GM12878 (cell line): ENCODE data around the gene OPRPN.

Source experiments
- BRCA1 ChIP-seq: IDR thresholded peaks from 2 replicates; pipeline ENCODE4 v1.6.1; 2011; ENCODE audit warnings: low read depth, low read length, improper control_type of control experiment
- CEBPZ ChIP-seq: fragments of 150-350 bp; IDR thresholded peaks from 2 replicates; pipeline ENCODE4 v1.6.1; 2016; ENCODE audit warnings: low read depth, low read length
- CREB1 ChIP-seq: IDR thresholded peaks from 2 replicates; pipeline ENCODE4 v1.6.1; 2012; ENCODE audit warnings: low read depth, mild to moderate bottlenecking, inconsistent platforms
- E2F4 ChIP-seq: IDR thresholded peaks from 2 replicates; pipeline ENCODE4 v1.6.1; 2012; ENCODE audit warnings: low read depth, low read length, improper control_type of control experiment
- ESRRA ChIP-seq: IDR thresholded peaks from 2 replicates; pipeline ENCODE4 v1.6.1; 2012; ENCODE audit warnings: mild to moderate bottlenecking, low read length, improper control_type of control experiment
- EZH2 ChIP-seq: IDR thresholded peaks from 2 replicates; pipeline ENCODE4 v1.6.1; 2012; ENCODE audit warnings: low read depth, mild to moderate bottlenecking, control low read depth, inconsistent platforms, low read length, borderline replicate concordance; ENCODE audit not compliant: control insufficient read depth
- MEF2A ChIP-seq: IDR thresholded peaks from 2 replicates; pipeline ENCODE4 v1.6.1; 2011; ENCODE audit warnings: low read depth, mild to moderate bottlenecking, low read length, moderate library complexity; ENCODE audit not compliant: insufficient read depth
- POLR2A ChIP-seq: IDR thresholded peaks from 2 replicates; pipeline ENCODE4 v1.6.1; 2011; ENCODE audit warnings: low read depth, mild to moderate bottlenecking, low read length
- POLR2AphosphoS5 ChIP-seq: IDR thresholded peaks from 2 replicates; pipeline ENCODE4 v1.6.1; 2011; ENCODE audit warnings: mild to moderate bottlenecking, low read length, inconsistent platforms
- RFX5 ChIP-seq: IDR thresholded peaks from 2 replicates; pipeline ENCODE4 v1.6.1; 2011; ENCODE audit warnings: low read depth, low read length, improper control_type of control experiment
- USF2 ChIP-seq: IDR thresholded peaks from 2 replicates; pipeline ENCODE4 v1.6.1; 2011; ENCODE audit warnings: low read depth, low read length, improper control_type of control experiment, borderline replicate concordance
- ZNF274 ChIP-seq: IDR thresholded peaks from one replicate; pipeline ENCODE4 v1.8.0; 2011; ENCODE audit not compliant: insufficient read length, insufficient read depth
- TF ChIP-seq, protein P1 (sequence below): fragments of 450-650 bp; IDR thresholded peaks from 2 replicates; pipeline ENCODE4 v1.6.1; 2017; ENCODE audit warnings: mild to moderate bottlenecking
- TF ChIP-seq, protein P2 (sequence below), 3 experiments: IDR thresholded peaks in 2 of 3; conservative IDR thresholded peaks in 1 of 3; 2 replicates each; pipeline ENCODE4 v1.5.1; 2011; ENCODE audit warnings: low read depth in 3 of 3, low read length in 3 of 3, mild to moderate bottlenecking in 3 of 3, control low read depth in 2 of 3, moderate library complexity in 2 of 3, inconsistent platforms in 1 of 3, mixed read lengths in 1 of 3; ENCODE audit not compliant: control insufficient read depth in 2 of 3, insufficient read depth in 1 of 3; ENCODE audit errors: extremely low read depth in 1 of 3

- TF ChIP-seq CEBPZ = no peak
- no peak for TF ChIP-seq RFX5
- TF ChIP-seq, protein P1, sequence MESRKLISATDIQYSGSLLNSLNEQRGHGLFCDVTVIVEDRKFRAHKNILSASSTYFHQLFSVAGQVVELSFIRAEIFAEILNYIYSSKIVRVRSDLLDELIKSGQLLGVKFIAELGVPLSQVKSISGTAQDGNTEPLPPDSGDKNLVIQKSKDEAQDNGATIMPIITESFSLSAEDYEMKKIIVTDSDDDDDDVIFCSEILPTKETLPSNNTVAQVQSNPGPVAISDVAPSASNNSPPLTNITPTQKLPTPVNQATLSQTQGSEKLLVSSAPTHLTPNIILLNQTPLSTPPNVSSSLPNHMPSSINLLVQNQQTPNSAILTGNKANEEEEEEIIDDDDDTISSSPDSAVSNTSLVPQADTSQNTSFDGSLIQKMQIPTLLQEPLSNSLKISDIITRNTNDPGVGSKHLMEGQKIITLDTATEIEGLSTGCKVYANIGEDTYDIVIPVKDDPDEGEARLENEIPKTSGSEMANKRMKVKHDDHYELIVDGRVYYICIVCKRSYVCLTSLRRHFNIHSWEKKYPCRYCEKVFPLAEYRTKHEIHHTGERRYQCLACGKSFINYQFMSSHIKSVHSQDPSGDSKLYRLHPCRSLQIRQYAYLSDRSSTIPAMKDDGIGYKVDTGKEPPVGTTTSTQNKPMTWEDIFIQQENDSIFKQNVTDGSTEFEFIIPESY = no peak
- no peak for TF ChIP-seq MEF2A
- no peak for TF ChIP-seq USF2
- TF ChIP-seq, protein P2, sequence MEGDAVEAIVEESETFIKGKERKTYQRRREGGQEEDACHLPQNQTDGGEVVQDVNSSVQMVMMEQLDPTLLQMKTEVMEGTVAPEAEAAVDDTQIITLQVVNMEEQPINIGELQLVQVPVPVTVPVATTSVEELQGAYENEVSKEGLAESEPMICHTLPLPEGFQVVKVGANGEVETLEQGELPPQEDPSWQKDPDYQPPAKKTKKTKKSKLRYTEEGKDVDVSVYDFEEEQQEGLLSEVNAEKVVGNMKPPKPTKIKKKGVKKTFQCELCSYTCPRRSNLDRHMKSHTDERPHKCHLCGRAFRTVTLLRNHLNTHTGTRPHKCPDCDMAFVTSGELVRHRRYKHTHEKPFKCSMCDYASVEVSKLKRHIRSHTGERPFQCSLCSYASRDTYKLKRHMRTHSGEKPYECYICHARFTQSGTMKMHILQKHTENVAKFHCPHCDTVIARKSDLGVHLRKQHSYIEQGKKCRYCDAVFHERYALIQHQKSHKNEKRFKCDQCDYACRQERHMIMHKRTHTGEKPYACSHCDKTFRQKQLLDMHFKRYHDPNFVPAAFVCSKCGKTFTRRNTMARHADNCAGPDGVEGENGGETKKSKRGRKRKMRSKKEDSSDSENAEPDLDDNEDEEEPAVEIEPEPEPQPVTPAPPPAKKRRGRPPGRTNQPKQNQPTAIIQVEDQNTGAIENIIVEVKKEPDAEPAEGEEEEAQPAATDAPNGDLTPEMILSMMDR (IDR thresholded peaks at IDR 0.05 in 2 of 3, conservative IDR thresholded peaks at IDR 0.05 in 1 of 3; ENCODE audit: control insufficient read depth in 2 of 3, extremely low read depth in 1 of 3, insufficient read depth in 1 of 3, low read depth in 3 of 3, low read length in 3 of 3) = no peak
- no peak for TF ChIP-seq EZH2
- no peak for TF ChIP-seq E2F4
- no peak for TF ChIP-seq ZNF274
- no peak for TF ChIP-seq ESRRA
- no peak for TF ChIP-seq POLR2A
- TF ChIP-seq BRCA1 = no peak
- TF ChIP-seq POLR2AphosphoS5 = no peak
- no peak for TF ChIP-seq CREB1
Measured at GRCh38 chr4:70443329-70443728, 45.6 kb downstream of the OPRPN start.
